Smooth muscle cell (in vitro differentiated cells): ENCODE measurements around the gene AKAP6. TPM values are rescaled to one million over a fixed set of nuclear protein-coding genes. Genes with fewer than 3 reads are reported as not detected.

ENCODE experiments used
- DNase-seq: peaks from one replicate; lab custom pipeline; 2025; ENCODE audit not compliant: unreplicated experiment; lab: John Stamatoyannopoulos, UW
- H2AFZ ChIP-seq: fragments of 200-600 bp; sonication (generic); 2 replicates; pipeline ENCODE4 v1.6.0; 2016; ENCODE audit warnings: antibody characterized with exemption, low read depth, mild to moderate bottlenecking
- H3F3A ChIP-seq: fragments of 200-600 bp; sonication (generic); 2 replicates; pipeline ENCODE4 v1.6.0; 2017; ENCODE audit warnings: antibody characterized with exemption, low read depth
- H3K27ac ChIP-seq: fragments of 200-600 bp; sonication (generic); 2 replicates; pipeline ENCODE4 v1.5.1; 2016; ENCODE audit warnings: low read depth, mild to moderate bottlenecking
- H3K27me3 ChIP-seq: fragments of 200-600 bp; sonication (generic); 2 replicates; pipeline ENCODE4 v1.6.1; 2016; ENCODE audit warnings: low read depth, mild to moderate bottlenecking
- H3K36me3 ChIP-seq: fragments of 200-600 bp; sonication (generic); 2 replicates; pipeline ENCODE4 v1.5.1; 2016; ENCODE audit warnings: low read depth
- H3K4me1 ChIP-seq: fragments of 200-600 bp; sonication (generic); 2 replicates; pipeline ENCODE4 v1.5.1; 2016; ENCODE audit warnings: low read depth
- H3K4me2 ChIP-seq: fragments of 200-600 bp; sonication (generic); 2 replicates; pipeline ENCODE4 v1.6.0; 2016; ENCODE audit warnings: mild to moderate bottlenecking
- H3K4me3 ChIP-seq: fragments of 200-600 bp; sonication (generic); 2 replicates; pipeline ENCODE4 v1.5.1; 2016; ENCODE audit warnings: mild to moderate bottlenecking
- H3K79me2 ChIP-seq: fragments of 200-600 bp; sonication (generic); 2 replicates; pipeline ENCODE4 v1.6.0; 2016; ENCODE audit warnings: low read depth, mild to moderate bottlenecking
- H3K9ac ChIP-seq: fragments of 200-600 bp; sonication (generic); 2 replicates; pipeline ENCODE4 v1.6.0; 2016; ENCODE audit warnings: low read depth
- H3K9me3 ChIP-seq: fragments of 200-600 bp; sonication (generic); replicated peaks from 2 replicates; pipeline ENCODE4 v1.5.1; 2016; ENCODE audit warnings: low read depth
- H4K20me1 ChIP-seq: fragments of 200-600 bp; sonication (generic); 2 replicates; pipeline ENCODE4 v1.6.0; 2016; ENCODE audit warnings: low read depth
- WGBS: methylation state at CpG from one replicate; pipeline ENCODE4 v1.1.7; 2016; ENCODE audit warnings: low lambda C conversion rate; 5-methylcytosine and 5-hydroxymethylcytosine counted together
- polyA plus RNA-seq: library from polyadenylated mRNA; unstranded; fragments of >200 nt; fragmentation: Nextera tagmentation; extraction: Ambion mirVana; gene quantifications from 2 replicates; pipeline ENCODE4 v1.2.1, GENCODE V29; 2016
- total RNA-seq: library from RNA; depleted of rRNA; stranded (reverse); fragments of >200 nt; gene quantifications from 2 replicates; pipeline ENCODE4 v1.2.3, GENCODE V29; 2014
- TF ChIP-seq, protein P1 (sequence below): fragments of 200-600 bp; sonication (generic); IDR thresholded peaks from 2 replicates; pipeline ENCODE4 v1.5.1; 2017; ENCODE audit warnings: borderline replicate concordance, mild to moderate bottlenecking, antibody characterized with exemption; ENCODE audit not compliant: insufficient read depth, poor library complexity, severe bottlenecking

The AKAP6 gene
- total and polyA plus RNA-seq, 2 experiments from 2014 or later: 1.3 to 6.4 TPM

DNA sequence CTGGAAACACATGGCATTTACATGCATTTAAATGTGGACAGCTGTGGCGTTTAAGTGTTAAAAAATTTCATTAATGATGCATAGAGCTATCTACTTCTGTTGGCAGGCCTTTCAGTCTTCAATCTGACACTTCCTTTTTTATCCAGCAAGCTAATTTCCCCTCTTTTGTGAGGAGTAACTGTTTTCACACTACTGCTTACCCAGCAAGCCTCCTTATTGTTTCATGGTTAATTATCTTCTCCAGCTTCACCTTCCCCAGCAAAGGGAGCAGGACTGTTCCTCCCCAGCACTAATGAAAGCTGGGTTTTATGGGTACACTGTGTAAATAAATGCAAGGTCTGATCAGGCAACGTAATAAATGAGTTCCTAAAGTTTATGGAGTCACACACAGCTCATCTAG lies 480.2 kb downstream of the AKAP6 start:
- H3K9me3 ChIP-seq: no peaks in the 10 kb centered on the region
- 53% methylated on average over 2 of the region's 2 CpGs for WGBS
- H3K27ac ChIP-seq: no peak overlapping the region
- H4K20me1 ChIP-seq: no peaks in the 10 kb centered on the region
- no peak overlapping the region for H3K4me3 ChIP-seq
- no peak for DNase-seq
- TF ChIP-seq, protein P1, sequence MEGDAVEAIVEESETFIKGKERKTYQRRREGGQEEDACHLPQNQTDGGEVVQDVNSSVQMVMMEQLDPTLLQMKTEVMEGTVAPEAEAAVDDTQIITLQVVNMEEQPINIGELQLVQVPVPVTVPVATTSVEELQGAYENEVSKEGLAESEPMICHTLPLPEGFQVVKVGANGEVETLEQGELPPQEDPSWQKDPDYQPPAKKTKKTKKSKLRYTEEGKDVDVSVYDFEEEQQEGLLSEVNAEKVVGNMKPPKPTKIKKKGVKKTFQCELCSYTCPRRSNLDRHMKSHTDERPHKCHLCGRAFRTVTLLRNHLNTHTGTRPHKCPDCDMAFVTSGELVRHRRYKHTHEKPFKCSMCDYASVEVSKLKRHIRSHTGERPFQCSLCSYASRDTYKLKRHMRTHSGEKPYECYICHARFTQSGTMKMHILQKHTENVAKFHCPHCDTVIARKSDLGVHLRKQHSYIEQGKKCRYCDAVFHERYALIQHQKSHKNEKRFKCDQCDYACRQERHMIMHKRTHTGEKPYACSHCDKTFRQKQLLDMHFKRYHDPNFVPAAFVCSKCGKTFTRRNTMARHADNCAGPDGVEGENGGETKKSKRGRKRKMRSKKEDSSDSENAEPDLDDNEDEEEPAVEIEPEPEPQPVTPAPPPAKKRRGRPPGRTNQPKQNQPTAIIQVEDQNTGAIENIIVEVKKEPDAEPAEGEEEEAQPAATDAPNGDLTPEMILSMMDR: no peak
- no peak overlapping the region for H3K9ac ChIP-seq
- H3K4me2 ChIP-seq: no peak overlapping the region
- H3K36me3 ChIP-seq: no peaks in the 10 kb centered on the region
- no peak overlapping the region for H2AFZ ChIP-seq
- no peaks in the 10 kb centered on the region for H3K79me2 ChIP-seq
- H3K4me1 ChIP-seq: peaks cover 24% of the 10 kb centered on the region
- no peaks in the 10 kb centered on the region for H3K27me3 ChIP-seq
- H3F3A ChIP-seq: no peaks in the 10 kb centered on the region

- WGBS: 57% methylated on average over 4 of the region's 4 CpGs
Observed at GRCh38 chr14:32813401-32813800, 484.3 kb downstream of the AKAP6 start.

DNA sequence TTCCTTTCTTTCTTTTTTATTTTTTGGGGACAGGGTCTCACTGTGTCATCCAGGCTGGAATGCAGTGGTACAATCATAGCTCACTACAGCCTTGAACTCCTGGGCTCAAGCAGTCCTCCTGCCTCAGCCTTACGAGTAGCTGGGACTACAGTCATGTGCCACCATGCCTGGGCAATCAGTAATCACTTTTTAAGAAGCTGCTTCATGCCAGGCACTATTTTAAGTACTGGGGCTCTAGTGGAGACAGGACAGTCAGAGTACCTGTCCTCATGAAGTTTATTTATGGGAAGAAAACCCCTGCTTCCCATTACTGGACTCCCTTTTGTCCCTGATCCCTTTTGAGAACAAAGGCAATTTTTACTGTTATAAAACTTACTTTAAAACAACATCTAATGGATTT lies 485.6 kb downstream of the AKAP6 start:
- Histone ChIP-seq H3K27ac (no peak overlapping the region), H4K20me1 (no peaks in the 10 kb centered on the region), H2AFZ (no peak overlapping the region), H3K79me2 (no peaks in the 10 kb centered on the region), H3K4me3 (no peak overlapping the region), H3K4me1 (peaks cover 5% of the 10 kb centered on the region), H3K36me3 (no peaks in the 10 kb centered on the region), H3K27me3 (no peaks in the 10 kb centered on the region), H3K9me3 (no peaks in the 10 kb centered on the region), H3F3A (no peaks in the 10 kb centered on the region), H3K4me2 (no peak overlapping the region), H3K9ac (no peak overlapping the region)
- TF ChIP-seq, protein P1: no peak
- DNase-seq: no peak
- 86% methylated on average over 1 of the region's 1 CpG for whole genome bisulfite sequencing

More at GRCh38 chr14:32813401-32813800, 484.3 kb downstream of the AKAP6 start:
- H3K4me2 ChIP-seq: no peak overlapping the region
- H3K4me1 ChIP-seq: peaks cover 18% of the 10 kb centered on the region
- TF ChIP-seq, protein P1: no peak
- H3K4me3 ChIP-seq: no peak overlapping the region
- H3F3A ChIP-seq: no peaks in the 10 kb centered on the region
- no peak overlapping the region for H3K9ac ChIP-seq
- H3K27me3 ChIP-seq: no peaks in the 10 kb centered on the region
- no peak overlapping the region for H3K27ac ChIP-seq
- no peak for DNase-seq
- no peaks in the 10 kb centered on the region for H3K36me3 ChIP-seq
- H4K20me1 ChIP-seq: no peaks in the 10 kb centered on the region
- H3K9me3 ChIP-seq: no peaks in the 10 kb centered on the region
- no peak overlapping the region for H2AFZ ChIP-seq
- H3K79me2 ChIP-seq: no peaks in the 10 kb centered on the region

DNA sequence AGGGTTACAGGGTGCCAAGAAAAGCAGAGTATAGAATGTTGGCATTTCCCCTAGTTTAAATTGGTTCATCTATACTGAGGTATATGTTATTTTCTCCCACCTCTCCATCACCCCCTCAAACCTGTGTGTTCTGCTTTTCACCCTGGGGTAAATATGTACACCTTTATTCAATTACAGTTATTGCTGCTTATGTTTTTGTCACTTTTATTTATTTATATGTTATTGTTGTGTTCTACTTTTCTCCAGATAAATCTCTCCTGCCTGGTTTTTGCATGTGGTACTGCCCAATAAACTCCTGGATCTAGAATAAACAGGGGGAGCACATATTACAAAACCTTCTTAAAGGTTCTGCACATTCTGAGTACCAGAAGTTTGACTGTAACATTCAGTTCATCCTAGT lies 487.5 kb downstream of the AKAP6 start:
- TF ChIP-seq, protein P1: no peak
- no peak overlapping the region for H3K9ac ChIP-seq
- H3K4me2 ChIP-seq: no peak overlapping the region
- H3K4me1 ChIP-seq: no peaks in the 10 kb centered on the region
- no peak overlapping the region for H2AFZ ChIP-seq
- H3K4me3 ChIP-seq: no peak overlapping the region
- H3F3A ChIP-seq: no peaks in the 10 kb centered on the region
- no peaks in the 10 kb centered on the region for H3K9me3 ChIP-seq
- no peaks in the 10 kb centered on the region for H3K36me3 ChIP-seq
- no peaks in the 10 kb centered on the region for H3K79me2 ChIP-seq
- no peaks in the 10 kb centered on the region for H3K27me3 ChIP-seq
- H3K27ac ChIP-seq: no peak overlapping the region
- H4K20me1 ChIP-seq: no peaks in the 10 kb centered on the region
- DNase-seq: no peak
